T-helper 2 cell treated with Interferon-gamma antibody and Interleukin-4, amounts not matched to agents 100 ng/mL and 5 ng/mL, for 36 hours (primary cell): ENCODE data around the gene WDR86. TPM values are rescaled to one million over a fixed set of nuclear protein-coding genes. Genes with fewer than 3 reads are reported as not detected.

Experiments used
- intact Hi-C: fragments of 100-400 bp; cut with micrococcal nuclease; formaldehyde crosslinking; loops from one replicate; pipeline ENCODE4 v1.15.1; 2023
- total RNA-seq: library from RNA; stranded (reverse); gene quantifications from 2 replicates; pipeline ENCODE4 v1.2.3, GENCODE V29; 2022

Gene WDR86
- total RNA-seq, 1 donor from 2014 or later: not detected

DNA sequence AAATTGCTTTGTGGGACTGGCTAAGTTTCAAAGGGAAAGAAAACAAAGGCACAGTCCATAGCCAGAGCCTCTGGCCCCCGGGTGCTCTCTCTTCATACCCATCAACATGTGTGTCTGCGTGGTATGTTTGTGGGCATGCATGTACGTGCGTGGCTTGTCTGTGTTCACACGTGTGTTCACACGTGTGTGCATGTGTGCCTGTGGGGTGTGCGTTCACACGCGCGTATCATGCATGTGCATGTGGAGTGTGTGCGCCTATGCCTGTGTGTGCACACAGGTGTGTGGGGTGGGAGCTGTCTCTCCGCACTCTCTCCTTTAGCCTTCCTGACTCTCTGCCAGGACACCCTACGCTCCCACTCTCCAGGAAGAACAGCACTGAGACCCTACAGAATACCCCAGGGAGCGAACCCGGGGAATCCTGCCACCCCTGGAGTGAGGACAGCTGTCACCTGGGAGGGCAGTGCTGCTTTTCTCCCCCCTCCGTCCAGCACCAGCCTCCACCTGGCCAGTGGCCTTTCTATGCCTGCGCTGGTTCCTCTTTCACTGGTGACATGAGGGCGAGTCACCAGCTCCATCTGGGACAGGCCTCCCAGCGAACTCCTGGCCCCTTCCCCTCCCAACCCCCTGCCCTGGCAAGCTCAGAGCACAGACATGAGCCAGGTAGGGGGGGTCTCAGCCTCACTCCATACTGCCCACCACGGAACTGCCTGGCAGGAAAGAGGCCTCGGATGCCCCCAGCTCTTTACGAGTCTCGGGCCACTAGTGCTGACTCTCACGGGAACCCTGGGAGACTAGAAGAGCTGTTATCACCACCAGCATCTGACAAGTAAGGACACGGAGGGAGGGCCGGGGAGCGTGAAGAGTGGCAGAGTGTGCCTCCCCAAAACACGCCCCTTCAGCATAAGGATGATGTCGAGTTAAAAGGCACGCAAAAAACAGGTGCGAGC lies 16.5 kb downstream of the WDR86 start:
- intact Hi-C loops: no loop called here

GRCh38 chr7:151392426-151392825 lies 17.4 kb downstream of the WDR86 start:
- intact Hi-C loops: no loop called here

GRCh38 chr7:151392002-151392401 lies 17.8 kb downstream of the WDR86 start:
- intact Hi-C loops: no loop called here

DNA sequence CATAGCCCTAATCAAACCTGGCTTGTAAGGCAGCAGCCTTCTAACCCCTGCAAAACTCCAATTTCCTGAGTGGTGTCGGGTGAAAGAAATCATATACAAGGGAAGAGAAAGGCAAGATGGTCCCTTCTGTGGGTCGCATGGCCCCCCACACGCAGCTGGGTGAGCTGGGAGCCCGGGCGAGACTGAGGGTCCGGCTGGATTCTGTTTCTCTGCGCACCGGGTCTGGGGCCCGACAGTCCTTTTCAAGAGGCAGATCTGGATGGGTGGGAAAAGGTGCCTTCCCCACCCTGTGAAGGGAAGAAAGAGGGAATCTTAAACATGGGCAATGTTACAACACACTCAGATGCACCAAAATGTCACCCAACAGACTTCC lies 18.5 kb downstream of the WDR86 start:
- intact Hi-C loops: no loop called here

DNA sequence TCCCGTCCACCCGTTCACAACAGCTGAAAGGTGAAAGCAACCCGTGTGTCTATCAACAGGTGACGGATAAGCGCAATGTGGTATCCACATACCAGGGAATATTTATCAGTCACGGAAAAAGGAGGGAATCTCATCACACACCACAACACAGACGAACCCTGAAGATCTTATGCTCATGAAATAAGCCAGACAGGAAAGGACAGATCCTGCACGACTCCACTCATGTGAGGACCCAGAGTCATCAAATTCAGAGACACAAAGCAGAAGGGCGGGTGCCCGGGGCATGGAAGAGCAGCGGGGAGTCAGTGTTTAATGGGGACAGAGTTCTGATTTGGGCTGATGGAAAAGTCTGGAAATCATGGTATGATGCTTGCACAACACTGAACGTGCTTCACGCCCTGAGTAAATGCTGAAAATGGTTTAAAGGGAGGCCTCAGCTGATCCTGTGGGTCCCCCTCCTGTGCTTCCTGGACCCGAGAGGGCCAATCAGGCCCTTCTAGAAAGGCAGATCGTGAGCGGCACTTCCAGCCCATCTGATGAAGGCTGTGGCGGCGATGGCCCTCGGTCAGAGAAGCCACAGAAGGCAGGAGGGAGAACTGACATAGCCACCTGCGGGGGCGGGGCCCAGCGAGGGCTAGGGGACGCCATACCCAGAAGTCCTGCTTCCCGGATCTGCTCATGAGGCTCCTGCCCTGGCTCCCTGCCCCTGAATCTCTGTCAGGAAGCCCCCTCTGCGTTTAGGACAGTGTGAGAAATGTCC lies 19.1 kb downstream of the WDR86 start:
- intact Hi-C loops: no loop called here

DNA sequence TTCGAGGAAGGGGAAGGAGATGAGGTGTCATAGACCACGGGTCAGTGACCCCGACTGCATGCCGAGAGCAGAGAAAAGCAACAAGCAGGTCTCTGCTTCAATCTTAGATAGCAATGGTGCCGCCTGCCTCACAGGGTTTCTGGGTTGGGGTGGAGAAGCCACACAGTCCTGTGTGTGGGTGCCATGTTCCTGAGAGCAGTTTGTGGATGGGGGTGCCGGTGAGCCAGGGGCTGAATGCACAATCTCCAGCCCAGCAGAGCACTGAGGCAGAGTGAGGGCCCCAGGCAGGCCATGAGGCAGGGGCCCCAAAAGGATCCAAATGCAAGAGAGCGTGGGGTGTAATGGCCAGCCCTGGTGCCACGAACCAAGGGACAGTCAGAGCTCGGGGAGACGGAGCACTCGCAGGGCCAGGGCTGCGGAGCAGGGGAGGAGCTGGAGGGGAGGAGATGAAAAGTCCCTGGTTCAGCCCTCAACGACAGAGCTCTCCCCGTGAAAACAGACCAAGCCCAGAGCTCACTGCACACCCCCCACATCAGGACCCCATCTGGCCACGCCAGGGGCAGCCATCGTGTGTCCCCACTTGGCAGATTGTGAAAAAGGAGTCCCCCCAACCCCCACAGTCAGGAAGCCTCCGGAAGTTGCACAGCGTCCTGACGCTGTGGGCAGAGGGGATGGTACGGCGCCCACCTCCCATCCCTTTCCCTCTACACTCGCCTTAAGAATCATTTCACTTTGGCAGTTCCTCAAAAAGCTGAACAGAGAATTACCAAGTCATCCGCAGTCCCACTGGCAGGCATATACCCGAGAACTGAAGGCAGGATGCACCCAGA lies 19.9 kb downstream of the WDR86 start:
- intact Hi-C loops: no loop called here

- intact Hi-C loops: no loop called here
Measured at GRCh38 chr7:151389096-151389767, 20.6 kb downstream of the WDR86 start.

GRCh38 chr7:151388430-151388829 lies 21.4 kb downstream of the WDR86 start:
- intact Hi-C loops: no loop called here

- intact Hi-C loops: no loop called here
Measured at GRCh38 chr7:151388007-151388297, 21.9 kb downstream of the WDR86 start.

DNA sequence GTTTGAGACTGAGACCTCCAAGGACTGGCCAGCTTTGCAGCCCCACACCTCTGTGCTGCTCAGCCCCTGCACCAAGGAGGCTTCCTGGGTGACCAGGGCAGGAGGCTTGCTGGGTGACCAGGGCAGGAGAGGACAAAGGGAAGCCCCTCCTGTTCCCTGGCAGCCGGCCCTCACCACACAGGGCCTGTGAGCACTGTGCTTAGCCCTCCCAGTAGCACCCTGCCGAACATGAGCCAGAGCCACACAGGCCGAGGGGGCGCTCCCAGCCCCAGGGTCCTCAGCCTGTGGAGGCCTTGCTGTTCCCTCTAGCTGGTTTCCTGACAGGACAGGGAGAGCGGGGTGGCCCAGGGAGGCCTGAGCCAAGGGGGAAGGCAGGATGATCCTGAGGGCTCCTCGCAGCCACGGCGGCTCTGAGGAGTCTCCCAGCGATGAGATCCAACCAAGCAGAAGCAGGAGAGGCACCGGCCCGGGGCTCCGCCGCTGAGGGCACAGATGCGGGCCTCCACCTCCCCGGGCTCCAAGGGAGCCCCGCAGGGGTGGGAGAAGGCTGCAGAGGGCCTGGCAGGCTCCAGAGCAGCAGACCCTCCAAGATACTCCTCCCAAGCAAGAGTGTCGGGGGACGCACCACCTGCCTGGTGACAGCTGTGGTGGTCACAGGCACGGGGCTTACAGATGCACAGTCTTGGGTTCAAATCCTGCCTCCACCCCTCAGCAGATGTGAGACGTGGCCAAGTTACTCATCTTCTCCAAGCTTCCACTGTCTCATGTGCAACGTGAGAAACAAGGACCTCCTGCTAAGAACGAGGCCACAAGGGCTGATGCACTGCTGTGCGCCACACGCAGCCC lies 22.5 kb downstream of the WDR86 start:
- intact Hi-C loops: no loop called here

DNA sequence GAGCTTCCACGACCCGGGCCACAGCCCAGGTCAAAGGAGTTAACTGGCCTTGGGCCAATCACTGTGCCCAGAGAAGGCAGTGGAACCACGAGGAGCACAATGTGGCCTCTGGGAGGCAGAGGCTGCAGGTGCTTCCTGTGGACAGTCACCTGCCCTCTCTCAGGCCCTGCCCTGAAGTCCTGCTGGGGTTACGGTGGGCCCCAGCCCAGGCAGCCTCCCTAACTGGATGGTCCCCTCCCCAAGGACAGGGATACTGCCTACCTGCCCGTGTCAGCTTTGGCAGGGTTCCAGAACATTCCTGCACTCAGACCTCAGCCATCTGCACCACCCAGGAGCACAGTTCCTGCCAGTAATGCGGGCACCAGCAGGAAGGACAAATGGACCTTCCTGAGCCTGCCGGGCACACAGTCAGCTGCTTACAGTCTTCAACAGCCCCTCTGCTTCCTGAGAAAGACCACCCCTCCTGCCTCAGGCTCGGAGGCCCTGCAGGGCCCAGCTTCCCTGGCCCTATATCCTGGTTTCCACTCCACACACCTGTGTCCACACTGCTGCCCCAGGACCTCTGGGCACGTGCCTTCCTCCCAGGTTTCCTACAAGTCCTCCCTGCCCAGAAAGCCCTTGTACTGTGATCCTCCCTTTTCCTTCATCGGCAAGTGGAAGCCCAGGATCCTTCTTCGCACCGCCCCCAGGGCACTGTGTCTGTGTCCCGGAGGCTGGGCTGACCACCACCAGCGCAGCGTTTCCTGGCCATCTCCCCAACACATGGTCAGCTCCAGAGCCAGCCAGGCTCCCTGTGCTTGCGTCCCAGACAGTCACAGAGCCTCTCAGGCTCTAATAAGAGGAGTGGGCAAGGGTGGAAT lies 23.3 kb downstream of the WDR86 start:
- intact Hi-C loops: no loop called here

DNA sequence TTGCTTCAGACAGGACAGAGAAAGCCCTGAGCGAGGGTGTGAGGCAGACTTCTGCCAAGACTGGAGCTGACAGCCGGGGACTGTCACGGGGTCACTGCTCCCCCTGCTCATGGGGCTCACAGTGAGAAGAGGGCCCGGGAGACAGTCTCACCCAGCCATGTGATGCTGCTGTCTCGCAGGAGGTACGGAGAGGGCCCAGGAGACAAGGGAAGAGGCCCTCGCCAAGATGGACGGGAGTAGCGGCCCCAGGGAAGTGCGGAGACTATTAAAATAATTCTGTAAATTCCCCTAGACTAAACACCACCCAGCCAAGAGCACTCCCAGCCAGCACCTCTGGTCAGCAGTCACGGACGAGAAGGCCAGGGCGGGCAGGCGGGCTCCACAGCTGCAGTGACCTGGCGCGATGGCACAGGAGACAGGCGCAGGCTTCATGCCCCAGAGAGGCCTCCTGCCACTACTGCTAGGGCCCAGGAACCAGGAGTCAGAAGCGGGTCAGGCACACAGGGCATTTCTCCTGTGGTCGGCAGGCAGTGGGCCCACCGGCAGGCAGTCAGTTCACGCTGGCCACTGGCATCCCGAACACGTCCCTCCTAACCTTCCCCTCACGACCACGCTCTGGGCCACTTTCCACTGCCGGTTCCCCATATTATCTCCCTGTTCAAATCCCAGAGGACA lies 24.1 kb downstream of the WDR86 start:
- intact Hi-C loops: no loop called here

- intact Hi-C loops: no loop called here
Measured at GRCh38 chr7:151384776-151385625, 24.8 kb downstream of the WDR86 start.

- intact Hi-C loops: no loop called here
Measured at GRCh38 chr7:151384352-151384697, 25.5 kb downstream of the WDR86 start.

- intact Hi-C loops: no loop called here
Measured at GRCh38 chr7:151383638-151384351, 26.0 kb downstream of the WDR86 start.

- intact Hi-C loops: no loop called here
Measured at GRCh38 chr7:151382079-151382885, 27.6 kb downstream of the WDR86 start.
